Fibroblast of gingiva (primary cell): ENCODE measurements around the gene LANCL2.
A peak's percentile ranks its signal among the peaks of the same experiment; 100 is the strongest.
"Not testable (repeated sequence)": the region's sequence is repeated elsewhere in the genome, so short reads cannot be mapped to it uniquely, and the experiment has no call there.

Experiments
- DNase-seq: peaks from one replicate; pipeline ENCODE4 v3.0.0-alpha.2; 2011; ENCODE audit warnings: low read depth

The LANCL2 gene

DNA sequence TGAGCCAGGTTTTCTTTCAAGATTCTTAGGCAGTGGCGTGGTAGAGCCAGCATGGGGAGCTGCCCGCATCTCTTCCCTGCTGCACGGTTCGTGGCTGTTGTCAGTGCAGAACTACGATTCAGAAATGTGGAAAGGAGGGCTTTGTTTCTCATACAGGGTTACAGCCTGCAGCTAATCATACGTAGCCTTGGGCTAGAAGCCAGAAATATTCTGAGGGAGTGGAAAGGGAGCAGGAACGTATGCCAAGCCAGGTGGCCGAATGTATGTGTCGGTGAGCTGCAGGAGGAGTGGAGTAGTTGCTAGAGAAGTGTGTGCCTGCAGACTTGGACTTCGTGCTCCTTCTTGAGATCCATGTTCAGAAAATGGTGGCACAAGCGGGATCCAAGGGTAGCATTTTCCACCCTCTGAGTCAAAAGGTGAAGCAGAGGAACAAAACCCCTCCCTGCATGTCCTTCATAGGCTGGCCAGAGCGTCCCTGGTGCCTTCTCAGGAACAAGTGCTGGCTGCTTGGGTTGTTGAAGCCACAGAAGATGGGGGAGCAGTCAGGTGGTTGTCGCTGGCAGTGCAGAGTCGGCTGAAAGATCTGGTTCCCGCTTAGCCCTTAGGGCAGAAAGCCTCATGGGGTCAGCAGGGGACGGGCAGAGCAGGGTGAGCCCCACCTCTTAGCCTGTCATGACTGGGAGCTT is 40.9 kb downstream of the LANCL2 start:
- DNase-seq = no peak

DNA sequence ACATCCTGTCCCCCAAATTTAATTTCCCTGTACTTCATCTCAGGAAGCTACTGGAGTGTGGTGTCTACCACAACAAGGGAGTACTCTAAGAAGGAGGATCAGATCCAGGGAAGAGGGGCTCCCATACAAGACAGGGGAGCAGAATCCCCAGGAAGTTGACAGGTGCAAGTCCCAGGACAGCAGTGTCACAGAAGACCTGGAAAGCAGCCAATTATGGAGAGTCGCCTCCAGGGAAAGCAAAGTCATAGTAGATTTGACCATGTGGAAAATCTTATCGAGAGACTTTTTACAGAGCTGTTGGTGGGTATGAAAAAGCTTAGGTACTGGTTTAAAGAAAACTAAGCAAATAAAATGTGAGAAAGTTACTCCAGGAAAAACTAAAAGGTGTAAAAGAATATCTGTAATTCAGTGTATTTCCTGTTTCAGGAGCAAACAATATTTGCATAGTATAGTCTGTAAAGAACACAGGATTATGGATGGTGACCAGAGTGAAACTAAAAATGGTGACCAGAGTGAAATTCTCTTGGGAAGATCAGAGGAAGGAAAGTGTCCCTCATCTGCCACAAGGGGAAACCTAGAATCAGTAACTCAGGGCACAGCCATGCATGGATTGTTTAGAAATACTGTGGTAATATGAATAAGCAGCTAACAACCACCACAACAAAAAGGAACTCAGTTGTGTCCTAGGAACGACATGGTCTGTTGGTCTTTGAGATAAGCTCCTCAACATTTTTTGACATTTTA is 44.5 kb downstream of the LANCL2 start:
- DNase-seq = no peak

- no peak for DNase-seq
Measured at GRCh38 chr7:55410667-55411239, 45.6 kb downstream of the LANCL2 start.

DNA sequence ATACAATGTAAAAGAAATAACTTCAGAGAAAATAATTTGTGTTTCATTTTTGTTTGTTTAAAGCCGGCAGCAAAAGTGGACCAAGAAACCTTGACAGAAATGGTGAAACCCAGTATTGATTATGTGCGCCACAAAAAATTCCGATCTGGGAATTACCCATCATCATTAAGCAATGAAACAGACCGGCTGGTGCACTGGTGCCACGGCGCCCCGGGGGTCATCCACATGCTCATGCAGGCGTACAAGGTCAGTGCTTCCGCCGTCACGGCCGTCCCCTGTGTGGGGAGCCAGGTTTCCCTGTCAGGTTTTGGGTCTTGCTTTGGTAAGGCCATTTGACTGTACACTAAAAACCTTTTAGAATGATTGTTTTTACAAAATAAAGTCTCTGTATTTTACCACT is 46.7 kb downstream of the LANCL2 start:
- no peak for DNase-seq

DNA sequence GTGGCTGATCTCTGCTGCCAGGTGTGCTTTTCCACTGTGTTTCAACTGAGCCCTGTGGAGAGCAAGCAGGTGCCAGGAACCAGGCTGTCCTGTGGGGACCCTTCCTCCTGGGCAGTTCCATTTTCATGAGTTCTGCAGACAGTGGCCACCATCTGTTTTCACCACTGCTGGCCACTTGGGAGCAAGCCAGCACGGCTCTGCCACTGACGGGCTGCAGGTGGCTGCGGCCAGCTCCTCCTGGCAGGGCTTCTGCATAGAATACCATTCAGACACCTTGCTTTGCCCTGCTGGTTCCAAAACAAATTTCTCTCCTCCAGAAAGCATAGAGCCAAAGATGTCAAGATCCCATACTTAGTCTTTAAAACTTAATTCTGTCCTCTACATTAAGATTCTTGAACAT is 48.3 kb downstream of the LANCL2 start:
- no peak for DNase-seq

DNA sequence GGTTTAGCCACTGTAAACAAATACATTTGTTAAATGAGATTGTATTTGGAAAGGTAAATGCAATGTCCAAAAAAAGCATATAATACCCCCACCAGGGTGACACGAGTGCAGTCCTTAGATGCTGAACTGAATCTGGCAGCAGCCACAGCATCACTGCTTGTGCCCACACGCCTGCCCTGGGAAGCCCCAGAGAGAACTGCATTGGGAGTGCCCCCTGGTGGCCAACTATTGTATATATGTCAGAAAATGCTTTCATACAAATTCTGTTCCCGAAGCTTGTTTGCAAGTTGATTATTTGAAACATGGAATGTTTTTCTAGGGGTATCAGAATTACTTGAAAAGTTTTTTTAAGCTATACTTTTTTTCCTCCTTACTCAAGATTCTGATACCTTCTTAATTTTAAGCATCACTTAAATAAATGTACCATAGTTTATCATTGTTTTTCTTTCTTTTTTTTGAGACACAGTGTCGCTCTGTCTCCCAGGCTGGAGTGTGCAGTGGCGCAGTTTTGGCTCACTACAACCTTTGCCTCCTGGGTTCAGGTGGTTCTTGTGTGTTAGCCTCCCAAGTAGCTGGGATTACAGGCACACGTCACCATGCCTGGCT is 50.1 kb downstream of the LANCL2 start:
- peak; percentile 59 for DNase-seq

DNA sequence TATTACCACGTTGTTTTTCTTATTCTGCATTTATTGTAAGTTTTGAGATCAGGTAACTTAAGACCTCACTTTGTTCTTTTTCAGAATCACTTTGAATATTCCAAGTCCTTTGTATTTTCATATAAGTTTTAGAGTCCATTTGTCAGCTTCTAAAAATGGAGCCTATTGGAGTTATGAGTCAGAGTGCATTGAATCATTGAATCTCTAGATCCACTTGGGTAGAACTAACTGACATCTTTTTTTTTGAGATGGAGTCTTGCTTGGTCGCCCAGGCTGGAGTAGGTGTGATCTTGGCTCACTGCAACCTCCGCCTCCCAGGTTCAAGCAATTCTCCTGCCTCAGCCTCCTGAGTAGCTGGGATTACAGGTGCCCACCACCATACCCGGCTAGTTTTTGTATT is 52.3 kb downstream of the LANCL2 start:
- DNase-seq = not testable (repeated sequence)

DNA sequence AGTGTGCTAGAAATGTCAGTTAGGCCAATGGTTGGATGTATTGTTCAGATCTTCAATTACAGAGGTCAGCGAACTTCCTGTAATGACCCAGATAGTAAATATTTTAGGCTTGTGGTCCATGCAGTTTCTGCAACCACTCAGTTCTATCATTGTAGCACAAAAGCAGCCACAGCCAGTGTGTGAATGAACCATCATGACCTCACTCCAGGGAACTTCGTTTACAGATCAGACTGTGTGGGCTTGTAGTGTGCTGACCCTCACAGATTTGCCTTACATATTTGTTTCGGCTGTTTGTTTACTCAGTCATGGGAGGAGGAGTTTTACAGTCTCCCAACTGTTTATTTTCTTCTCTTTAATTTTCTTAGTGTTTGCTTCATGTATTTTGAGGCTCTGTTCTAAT is 55.4 kb downstream of the LANCL2 start:
- no peak for DNase-seq

GRCh38 chr7:55423277-55423711 is 58.2 kb downstream of the LANCL2 start:
- DNase-seq = no peak

GRCh38 chr7:55423891-55424290 is 58.8 kb downstream of the LANCL2 start:
- no peak for DNase-seq

DNA sequence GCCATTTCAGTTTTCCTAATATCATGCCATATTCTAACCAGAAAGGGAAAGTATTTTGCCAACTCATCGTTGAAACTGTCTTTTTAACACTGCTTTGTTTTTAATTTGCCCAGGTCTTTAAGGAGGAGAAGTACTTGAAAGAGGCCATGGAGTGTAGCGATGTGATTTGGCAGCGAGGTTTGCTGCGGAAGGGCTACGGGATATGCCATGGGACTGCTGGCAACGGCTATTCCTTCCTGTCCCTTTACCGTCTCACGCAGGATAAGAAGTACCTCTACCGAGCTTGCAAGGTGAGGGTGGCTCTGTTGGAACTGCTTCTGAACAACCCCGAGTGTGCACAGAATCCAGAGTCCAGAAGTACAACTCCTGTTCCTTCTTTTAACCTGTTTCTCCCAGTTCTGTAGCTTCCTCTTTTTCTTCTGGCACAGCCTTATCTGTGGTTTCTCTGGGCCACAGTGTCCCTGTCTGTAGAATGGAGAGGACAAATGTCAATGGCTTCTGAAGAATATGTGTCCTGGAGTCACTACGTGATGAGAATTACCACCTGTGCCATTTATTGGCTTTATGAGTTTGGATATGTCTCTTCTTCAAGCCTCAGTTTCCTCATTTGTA is 60.1 kb downstream of the LANCL2 start:
- DNase-seq = no peak

GRCh38 chr7:55426676-55427075 is 61.5 kb downstream of the LANCL2 start:
- no peak for DNase-seq

GRCh38 chr7:55427342-55427741 is 62.2 kb downstream of the LANCL2 start:
- DNase-seq = no peak

DNA sequence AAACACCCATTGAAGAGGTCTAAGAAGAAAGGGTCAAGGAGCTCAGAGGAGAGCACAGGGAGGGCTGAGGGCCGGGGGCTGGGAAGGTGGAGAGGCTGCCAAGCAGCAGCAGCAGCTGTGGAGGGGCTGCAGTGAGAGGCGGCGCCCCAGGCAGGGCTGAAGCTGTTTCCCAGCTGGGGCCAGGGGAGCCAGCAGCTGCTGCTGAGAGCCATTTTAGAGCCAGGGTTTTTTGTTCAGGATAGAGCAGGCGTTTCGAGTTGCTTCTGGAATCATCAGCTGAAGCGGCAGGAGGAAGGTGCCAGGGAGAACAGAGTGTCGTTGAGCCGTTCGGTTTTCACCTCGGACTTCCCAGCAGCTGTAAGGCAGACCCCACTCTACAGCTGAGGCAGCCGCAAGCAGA is 62.7 kb downstream of the LANCL2 start:
- DNase-seq = no peak

DNA sequence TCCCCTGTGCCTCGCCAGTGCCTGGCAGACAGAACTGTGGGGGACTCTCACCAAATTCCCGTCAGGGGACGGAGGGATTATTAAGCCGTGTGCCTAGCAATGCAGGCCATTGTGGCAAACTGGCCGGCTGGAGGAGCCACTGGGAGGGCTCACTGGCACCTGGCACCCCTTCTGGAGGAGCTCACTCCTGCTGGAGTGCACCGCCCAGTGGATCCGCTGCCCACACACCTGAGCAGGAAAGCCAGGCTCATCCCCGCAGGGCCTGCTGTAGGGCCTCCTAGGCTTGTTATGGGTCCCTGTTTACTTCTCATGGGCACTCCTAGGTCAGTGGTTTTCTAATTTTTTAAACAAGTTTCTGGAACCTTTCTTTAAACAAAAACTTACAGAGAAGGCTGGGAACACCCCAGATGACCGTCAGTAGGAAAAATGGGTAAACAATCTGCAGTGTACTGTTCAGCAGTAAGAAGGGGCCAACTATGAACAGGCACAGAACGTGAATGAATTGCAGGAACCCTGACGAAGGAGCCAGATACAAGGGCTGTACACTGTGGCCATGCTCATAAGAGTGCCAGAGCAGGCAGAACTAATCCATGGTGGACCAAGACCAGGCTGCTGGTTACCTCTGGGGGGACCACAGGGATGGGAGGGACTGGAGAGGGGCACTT is 64.8 kb downstream of the LANCL2 start:
- DNase-seq = no peak

GRCh38 chr7:55431898-55432297 is 66.8 kb downstream of the LANCL2 start:
- DNase-seq = no peak

DNA sequence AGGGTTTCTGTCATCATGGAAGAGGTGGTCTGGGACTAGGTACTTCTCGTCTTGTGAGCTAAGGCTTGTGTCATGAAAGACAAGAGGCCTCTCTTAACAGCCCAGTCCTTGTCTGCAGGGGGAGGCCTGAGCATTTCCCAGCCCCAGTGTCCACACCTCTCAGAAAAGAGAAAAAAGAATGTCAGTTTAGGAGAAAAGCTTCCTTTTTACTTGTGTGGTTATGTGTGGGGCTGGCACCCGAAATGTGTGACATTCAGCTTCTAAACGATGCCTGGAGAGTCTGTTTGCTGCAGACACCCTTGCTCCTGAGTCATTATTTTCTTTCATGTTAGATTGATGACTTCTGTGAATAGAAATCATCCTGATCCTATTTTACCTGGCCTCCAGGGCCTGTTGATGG is 67.4 kb downstream of the LANCL2 start:
- no peak for DNase-seq

- DNase-seq = peak; percentile 36
Measured at GRCh38 chr7:55432939-55433784, 68.0 kb downstream of the LANCL2 start.

GRCh38 chr7:55435466-55435865 is 70.3 kb downstream of the LANCL2 start:
- no peak for DNase-seq

- no peak for DNase-seq
Measured at GRCh38 chr7:55436457-55436856, 71.3 kb downstream of the LANCL2 start.

DNA sequence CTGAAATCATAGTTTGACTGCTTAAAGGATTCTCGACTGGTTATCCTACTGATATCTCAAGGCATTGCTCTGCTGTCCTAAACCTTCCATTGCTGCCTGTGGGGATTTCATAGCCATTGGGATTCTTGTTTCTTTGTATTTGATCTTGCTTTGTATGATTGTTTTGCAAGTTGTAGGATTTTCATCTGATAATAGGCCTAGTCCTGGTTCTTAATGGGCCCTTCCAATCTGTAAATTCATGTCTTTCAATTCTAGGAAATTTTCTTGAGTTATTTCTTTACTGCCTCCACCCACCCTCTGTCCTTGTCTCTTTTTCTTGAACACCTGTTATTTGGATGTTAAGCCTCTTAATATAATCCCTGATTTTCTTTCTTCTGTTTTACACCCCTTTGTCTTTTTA is 72.2 kb downstream of the LANCL2 start:
- no peak for DNase-seq
